ENCODE data around the gene CCNG1.
"Not testable (repeated sequence)": the region's sequence is repeated elsewhere in the genome, so short reads cannot be mapped to it uniquely, and the experiment has no call there.

The CCNG1 gene, protein sequence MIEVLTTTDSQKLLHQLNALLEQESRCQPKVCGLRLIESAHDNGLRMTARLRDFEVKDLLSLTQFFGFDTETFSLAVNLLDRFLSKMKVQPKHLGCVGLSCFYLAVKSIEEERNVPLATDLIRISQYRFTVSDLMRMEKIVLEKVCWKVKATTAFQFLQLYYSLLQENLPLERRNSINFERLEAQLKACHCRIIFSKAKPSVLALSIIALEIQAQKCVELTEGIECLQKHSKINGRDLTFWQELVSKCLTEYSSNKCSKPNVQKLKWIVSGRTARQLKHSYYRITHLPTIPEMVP
- total RNA-seq = 122 to 135 reads per million in 2 donors

DNA sequence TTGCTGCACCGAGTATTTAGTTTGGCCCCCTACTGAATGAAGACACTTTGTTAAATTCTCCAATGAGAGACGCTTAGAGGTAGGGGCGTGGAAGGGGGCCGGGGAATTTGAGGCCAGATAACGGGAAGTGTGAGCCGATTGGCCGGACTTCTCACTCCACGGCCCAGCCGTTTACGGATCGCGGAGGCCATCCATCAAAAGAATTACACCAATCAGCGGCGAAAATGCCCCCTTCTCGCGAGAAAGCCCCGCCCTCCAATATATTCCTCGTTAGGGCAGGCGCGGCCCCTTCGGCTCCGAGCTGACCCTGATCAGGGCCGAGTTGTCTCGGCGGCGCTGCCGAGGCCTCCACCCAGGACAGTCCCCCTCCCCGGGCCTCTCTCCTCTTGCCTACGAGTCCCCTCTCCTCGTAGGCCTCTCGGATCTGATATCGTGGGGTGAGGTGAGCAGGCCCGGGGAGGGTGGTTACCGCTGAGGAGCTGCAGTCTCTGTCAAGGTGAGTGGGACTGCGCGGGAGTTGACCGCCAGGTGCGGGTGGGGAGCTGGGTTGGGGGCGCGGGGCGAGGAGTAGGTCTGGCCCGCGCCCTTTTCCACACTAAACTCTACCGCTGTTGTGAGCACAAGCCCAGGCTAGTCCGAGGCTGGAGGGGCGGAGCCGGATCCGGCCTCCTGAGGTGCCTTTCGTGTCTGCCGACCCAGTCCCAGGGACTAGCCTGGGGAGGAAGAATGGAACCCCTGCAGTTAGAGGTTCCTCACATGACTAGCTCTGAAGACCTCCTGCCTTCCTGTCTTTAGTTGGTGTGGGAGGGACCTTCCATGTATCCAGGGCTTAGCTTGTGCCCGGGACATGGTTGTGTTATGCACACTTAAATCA, at the start of gene CCNG1:
Gene CCNG1 (plus strand): TSS at position 287 of the 874 bp plus-strand sequence. CDS start 1,662 bp downstream, outside the sequence.
- peak; percentile 57 for DNase-seq

DNA sequence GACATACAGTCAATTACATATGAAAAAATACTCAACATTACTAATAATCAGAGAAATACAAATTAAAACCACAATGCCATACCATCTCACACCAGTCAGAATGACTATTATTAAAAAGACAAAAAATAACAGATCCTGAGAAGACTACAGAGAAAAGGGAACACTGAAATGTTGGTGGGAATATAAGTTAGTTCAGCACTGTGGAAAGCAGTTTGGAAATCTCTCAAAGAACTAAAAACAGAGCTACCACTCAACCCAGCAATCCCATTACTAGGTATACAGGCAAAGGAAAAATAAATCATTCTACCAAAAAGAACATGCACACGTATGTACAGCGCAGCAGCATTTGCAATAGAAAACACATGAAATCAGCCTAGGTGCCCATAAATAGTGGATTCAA, 41.6 kb upstream of the CCNG1 start:
- no peak for DNase-seq

DNA sequence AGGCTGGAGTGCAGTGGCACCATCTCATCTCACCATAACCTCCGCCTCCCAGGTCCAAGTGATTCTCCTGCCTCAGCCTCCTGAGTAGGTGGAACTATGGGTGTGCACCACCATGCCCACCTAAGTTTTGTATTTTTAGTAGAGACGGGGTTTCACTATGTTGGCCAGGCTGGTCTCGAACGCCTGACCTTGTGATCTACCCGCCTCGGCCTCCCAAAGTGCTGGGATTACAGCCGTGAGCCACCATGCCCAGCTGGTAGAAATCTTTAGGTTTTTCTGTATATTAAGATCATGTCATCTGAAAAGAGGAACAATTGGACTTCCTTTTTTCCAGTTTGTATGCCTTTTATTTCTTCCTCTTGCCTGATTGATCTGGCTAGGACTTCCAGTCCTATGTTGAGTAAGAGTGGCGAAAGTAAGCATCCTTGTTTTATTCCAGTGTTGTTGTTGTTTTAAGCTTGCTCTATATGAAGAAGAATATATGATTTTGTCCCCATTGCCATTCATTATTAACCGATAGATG, 40.5 kb upstream of the CCNG1 start:
- DNase-seq = not testable (repeated sequence)

DNA sequence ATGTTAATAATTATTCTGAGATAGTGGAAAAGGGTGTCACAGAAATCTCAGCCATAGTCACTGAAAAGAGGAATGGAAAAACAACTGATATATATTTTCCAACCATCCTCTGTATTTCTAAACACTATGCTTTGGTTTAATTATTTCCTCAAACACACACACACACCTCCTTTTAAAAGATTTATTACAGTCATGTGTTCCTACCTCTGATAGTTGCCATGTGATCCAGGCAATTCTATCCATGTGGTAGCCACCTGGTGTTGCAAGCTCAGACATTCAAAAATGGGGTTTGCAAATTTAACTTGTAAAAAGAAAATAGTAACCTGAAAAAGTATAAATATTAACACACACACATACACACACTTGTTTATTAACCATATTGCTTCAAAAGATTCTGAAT, 40.0 kb upstream of the CCNG1 start:
- no peak for DNase-seq

DNA sequence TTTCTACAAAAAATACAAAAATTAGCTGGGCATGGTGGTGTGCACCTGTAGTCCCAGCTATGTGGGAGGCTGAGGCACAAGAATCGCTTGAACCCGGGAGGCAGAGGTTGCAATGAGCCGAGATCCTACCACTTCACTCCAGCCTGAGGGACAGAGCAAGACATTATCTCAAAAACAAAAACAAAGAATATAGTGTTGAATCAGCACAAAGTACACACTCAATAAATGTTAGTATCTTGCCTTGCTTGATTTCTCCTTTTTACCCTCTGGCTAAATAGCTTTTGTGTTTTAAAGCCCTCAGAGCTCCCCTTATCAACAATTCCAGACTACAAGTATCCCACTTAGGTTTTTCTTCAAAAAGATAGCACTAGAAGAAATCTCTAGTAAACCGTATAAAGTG, 37.5 kb upstream of the CCNG1 start:
- no peak for DNase-seq

DNA sequence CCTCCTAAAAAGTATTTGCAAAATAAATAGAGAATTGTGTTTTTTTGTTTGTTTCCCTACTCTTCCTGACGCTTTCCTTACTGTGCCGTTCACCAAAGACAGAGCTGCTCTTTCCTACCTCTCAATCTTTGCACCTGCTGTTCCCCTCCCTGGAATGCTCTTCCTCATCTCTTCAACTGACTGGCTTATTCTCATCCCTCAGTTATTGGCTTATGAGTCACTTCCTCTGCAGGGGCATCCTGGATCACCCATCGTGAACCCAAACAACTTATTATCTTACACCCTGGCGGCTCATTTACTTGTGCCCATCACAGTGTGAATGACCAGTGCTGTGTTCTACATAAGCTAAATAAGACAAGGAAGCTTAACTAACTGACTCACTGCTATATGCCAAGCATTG, 36.1 kb upstream of the CCNG1 start:
- no peak for DNase-seq

DNA sequence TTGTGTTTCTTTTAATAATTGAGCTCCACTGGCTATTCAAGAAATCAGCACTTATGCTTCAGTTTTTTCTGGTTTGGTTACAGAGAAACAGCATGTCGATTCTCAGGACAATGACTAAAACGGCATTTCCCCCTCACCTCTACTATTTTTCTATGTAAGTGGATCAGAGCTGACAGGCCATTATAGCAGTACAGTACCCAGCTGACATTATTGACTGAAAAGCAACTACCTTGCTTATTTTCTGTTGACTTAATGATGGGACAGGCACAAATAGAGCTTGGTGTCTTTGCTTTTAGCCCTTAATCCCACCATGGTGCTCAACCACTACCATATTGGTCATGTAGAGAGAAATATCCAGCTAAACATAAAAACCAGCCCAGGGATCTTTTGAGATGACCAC, 35.4 kb upstream of the CCNG1 start:
- DNase-seq = no peak

DNA sequence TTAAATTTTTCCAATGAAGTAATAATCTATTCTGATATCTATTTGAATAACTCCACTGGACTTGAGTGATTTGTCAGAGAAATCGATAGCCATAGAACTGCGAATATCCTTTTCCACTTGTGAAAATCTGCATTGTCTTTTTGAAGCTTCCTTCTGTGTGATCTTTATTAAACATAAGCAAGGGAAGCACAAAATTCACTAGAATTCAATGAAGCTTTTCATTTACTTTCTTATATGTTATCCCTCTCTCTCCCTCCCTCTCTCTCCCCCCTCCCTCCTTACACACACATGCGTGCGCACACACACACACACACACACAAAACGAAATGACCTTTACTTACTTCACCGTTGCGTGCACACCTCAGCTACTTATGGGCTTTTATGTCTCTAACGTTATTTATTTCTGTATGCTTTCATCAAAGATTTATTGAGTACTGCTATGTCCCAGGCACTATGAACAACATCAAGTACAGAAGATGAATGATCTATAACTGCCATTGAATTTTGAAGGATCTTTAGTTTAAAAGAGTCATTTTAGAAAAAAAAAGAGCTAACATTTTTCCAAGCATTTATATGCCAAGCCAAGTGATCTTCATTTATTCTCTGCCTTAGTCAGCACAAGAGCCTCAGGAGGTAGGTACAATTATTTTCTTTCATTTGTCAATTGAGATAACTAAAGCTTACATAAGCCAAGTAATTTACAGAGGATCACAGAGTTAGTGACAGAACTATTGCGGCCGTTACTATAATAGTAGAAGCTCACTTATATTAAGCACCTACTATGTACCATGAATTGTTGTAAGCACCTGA, 32.8 kb upstream of the CCNG1 start:
- no peak for DNase-seq

DNA sequence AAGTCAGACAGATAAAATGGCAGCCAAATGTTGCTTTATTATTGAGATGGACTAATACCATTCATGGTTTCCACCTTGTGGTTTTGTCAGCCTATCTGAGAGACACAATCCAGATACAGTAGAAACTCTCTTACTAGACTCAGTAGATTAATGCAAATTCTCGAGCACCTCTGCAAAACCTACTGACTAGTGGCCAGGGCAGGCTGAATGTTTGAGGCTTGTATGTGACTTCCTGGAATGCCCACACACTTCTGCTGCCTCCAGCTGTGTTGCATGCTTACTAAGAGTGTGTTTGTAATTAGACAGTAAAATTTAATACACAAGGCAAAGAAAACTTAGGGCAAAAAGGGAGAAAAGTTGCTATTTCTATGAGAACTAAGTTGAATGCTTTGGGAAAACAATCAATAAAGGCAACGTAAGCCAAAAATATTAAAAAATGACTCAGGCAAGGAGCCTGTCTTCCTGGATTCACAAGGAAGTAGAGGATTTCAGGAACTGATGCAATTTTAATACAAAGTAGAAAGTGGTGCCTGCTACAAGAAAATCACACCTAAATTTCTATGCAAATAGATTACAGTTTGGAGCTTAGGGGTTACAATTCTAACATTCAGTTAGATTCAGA, 30.2 kb upstream of the CCNG1 start:
- no peak for DNase-seq

DNA sequence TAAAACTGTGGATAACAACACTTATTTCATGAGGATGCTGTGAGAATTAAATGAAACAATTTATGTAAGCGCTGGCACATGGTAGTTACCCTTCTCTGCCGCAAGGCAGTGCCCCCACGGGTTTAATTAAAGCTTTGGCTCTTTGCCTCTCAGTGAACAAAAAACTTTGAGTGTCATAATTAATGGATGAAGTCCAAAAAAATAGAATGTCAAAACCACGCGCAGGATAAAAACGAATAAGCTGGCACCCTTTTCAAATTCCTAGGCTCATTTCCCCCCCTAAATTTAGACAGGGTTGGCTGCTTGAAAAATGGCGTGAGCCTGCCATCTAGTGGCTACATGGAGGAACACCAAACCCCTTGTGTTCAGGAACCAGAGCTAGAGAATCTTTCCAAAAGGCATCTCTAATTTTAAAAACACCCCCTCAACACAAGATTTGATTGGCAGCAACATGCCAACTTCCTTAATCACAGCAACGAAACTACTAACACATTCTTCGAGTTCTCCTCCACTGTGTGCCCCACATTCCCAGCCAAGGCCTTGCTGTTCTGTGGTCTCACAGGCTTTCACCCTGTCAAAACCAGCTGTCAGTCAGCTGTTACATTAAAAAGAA, 29.0 kb upstream of the CCNG1 start:
- DNase-seq = no peak

DNA sequence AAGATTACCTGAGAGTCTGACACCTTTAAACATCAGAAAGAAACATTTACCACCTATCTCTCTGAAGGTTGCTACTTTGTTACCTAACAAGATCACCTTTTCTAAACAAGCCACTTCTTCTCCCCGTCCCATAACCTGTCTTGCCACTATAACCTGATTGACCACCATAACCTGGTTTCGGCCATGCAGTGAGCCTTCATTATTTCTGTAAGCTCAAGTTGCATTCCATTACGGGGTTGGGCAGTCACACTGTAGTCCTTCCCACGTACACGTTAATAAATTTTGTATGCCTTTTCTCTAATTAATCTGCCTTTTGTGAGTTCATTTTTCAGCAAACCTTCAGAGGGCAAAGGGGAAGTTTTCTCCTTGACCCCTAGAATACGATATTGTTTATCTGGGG, 28.0 kb upstream of the CCNG1 start:
- DNase-seq = no peak

DNA sequence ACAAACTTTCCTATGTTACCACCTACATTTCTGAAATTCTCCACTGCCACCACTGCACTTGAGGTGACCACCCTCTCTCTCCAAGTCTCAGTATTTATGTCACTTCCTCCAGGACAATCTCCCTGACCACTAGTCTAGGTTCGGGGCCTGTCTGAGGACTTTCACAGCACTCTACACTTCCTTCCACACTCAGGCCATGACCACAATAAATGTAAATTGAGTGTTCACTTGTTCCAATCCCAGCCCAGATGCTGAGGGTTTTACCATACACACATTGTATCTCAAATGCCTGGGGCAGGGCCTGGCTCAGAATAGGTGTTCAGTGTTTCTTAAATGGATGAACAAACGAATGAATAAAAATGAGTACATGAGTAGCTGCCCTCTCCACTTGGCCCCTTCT, 26.9 kb upstream of the CCNG1 start:
- no peak for DNase-seq

DNA sequence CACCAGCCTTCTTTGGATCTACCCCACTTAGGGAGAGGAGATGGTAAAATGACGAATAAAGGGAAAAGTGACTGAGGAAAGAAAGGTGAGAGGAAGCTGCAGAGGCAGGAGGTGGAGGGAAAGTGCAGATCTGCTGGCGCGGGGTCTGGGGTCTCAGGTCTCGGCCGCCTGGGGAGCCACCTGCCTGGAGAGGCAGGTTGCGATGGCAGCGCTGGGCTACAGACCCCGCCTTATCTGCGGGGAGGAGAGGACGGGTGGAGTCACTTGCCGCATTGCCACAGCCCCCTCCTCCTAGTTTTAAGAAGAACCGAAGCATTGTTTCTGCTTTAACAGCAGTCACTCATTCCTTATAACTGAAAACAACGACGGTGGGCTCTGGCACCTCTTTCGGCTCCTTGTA, 21.7 kb upstream of the CCNG1 start:
- not testable (repeated sequence) for DNase-seq

DNA sequence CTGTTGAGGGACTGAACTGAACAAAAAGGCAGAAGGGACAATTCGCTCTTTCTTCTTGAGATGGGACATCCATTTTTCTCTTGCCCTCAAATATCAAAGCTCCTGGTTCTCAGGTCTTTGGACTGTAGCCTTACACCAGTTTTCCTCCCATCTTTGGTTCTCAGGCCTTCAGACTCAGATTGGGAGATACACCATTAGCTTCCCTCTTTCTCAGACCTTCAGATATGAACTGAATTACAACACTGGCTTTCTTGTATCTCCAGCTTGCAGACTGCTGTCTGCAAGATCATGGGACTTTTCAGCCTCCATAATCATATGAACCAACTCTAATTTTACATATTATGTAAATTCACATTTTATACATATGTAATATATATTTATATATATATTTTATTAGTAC, 12.6 kb upstream of the CCNG1 start:
- DNase-seq = no peak

DNA sequence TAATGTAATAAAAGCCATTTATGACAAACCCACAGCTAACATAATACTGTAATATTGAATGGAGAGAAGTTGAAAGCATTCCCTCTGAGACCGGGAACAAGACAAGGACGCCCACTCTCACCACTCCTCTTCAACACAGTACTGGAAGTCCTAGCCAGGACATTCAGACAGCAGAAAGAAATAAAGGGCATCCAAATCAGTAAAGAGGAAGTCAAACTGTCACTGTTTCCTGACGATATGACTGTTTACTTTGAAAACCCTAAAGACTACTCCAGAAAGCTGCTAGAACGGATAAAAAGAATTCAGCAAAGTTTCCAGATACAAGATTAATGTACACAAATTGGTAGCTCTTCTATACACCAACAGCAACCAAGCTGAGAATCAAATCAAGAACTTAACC, 11.3 kb upstream of the CCNG1 start:
- not testable (repeated sequence) for DNase-seq

DNA sequence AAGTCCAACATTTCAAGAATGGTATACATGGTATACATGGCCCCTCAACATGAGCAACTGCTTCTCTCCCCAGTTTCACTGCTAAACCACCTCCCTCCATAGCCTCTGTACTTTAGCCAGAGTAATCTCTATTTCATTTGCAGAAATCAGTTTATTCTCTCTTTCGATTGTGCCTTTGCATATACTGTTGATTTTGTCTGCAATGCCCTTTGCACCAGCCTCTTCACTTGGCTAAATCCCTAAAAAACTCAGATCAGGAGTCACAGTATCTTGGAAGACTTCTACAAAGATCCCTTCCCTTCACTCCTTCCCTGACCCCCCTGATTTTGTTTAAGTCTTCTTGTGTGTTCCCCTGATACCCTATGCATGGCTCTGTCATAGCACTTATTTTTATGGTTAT, 4.9 kb upstream of the CCNG1 start:
- DNase-seq = no peak

DNA sequence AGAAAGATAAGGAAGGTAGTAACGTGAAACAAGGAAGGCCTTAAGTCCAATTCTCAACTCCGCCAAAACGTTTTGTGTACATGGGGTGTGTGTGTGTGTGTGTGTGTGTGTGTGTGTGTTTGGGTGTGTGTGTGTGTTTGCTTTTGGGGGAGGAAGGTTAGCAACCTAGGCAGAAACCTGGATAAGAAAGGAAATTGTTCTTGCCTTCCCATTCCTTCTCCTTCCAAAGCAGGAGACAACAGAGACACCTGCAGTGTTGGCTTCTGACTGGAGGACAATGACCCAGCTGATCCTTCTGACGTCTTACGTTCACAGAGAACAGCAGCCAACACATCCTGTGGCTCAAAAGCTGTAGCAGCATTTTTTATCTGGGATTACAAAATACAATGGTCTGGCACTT, 4.1 kb upstream of the CCNG1 start:
- no peak for DNase-seq

DNA sequence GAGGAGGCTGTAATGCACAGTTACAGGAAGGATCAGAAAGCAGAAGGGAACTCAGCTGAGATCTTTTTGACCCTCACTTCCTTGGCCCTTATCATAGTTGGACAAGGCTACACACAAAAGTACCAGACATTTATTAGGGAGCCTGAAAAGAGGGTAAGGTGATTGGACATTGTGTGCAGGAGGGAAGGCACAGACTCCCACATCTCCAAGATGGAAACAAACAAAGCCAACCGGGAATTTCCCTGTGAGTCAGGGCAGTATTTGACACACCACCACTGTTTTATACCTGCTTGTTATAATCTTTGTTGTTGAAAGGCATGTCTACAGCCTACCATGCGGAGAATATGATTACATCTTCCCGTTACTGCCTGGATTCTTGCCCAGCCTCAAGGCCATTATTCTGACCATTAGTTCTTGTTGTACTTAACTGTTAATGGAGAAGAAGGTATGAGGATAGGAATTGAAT, 3.0 kb upstream of the CCNG1 start:
- no peak for DNase-seq

DNA sequence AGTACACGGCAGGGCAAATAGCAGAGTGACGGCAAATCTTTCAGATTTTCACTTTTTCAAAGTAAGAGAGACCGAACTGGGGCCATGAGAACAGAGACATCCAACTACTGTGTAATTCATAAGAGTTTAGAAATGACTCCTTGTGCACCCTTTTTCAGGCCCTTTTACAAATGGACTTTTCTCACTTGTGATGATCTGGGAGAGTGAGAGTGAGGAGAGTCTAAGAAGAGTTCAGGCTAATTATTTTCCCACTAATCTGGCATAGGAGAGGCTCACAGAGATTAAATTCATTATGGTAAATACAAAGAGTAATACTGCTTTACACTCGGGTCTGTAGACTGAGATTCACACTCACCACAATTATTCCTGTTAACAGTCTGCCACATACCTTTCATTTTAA, 880 bp upstream of the CCNG1 start:
- no peak for DNase-seq

DNA sequence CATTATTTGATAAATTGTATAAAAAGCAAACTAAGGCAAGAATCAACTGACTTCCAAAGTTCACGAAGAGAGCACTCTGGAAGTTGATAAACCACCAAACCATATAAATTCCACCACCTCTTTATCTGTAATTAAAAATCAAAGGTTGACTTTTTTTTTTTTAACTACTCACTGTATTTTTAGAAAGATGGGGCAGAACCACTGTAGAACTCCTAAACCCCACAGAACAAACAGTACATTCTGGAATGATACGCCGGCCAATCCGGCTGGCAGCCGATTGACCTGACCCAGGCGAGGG, 435 bp upstream of the CCNG1 start:
- no peak for DNase-seq

DNA sequence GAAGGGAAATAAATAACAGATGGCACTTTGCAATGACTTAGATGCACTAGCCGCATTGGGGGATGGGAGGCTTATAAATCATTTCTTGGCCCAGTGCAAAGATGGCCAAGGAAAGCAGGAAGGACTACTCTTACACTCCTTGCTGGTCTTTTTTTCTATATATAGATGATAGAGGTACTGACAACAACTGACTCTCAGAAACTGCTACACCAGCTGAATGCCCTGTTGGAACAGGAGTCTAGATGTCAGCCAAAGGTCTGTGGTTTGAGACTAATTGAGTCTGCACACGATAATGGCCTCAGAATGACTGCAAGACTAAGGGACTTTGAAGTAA, 1.7 kb downstream of the CCNG1 start:
- DNase-seq = no peak

DNA sequence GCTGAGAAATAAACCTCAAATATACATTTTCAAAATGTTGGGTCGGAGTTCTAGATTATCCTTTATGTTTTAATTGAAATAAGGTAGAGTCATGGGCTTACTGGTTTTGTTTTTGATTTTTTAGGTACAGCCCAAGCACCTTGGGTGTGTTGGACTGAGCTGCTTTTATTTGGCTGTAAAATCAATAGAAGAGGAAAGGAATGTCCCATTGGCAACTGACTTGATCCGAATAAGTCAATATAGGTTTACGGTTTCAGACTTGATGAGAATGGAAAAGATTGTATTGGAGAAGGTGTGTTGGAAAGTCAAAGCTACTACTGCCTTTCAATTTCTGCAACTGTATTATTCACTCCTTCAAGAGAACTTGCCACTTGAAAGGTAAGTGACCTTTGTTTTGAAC, 3.6 kb downstream of the CCNG1 start:
- DNase-seq = no peak

DNA sequence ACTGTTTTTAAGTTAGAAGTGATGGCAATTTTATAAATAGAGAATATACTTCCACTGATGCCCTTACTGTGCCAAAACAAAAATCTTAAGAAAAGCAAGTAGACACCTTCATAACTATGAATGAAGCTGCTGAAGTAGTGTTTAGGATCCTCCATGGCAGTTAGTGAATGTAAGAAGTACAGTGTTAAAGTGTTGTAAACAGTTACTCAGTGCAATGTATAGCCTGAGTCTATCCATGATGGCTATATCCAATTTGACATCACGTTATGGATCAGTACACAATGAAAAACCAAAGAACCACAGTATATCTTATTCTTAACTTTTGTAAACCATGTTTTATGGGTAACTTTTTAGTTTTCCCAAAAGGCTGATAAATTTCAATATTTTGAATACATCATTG, 7.1 kb downstream of the CCNG1 start:
- no peak for DNase-seq
